ENCODE measurements around the gene IRF2BP2.

Gene IRF2BP2

DNA sequence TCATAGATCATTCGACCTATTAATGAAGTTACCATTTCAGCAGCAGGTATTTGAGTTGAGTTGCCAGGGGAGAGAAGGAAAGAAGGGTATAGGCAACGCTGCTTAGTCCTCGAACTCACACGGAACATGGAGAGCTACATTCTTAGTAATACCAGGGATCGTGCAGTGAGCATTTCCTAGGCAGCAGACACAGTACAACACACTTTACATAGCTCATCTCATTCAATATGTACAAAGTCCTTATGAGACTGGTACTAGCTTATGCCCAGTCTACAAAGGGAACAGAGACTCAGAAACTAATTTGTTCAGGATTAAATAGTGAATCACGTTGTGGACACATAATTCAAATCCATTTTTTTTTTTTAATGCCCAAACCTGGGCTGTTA lies 25.6 kb downstream of the IRF2BP2 start:
- DNase-seq (ENCODE audit: low read depth in 2 of 2): no peak

DNA sequence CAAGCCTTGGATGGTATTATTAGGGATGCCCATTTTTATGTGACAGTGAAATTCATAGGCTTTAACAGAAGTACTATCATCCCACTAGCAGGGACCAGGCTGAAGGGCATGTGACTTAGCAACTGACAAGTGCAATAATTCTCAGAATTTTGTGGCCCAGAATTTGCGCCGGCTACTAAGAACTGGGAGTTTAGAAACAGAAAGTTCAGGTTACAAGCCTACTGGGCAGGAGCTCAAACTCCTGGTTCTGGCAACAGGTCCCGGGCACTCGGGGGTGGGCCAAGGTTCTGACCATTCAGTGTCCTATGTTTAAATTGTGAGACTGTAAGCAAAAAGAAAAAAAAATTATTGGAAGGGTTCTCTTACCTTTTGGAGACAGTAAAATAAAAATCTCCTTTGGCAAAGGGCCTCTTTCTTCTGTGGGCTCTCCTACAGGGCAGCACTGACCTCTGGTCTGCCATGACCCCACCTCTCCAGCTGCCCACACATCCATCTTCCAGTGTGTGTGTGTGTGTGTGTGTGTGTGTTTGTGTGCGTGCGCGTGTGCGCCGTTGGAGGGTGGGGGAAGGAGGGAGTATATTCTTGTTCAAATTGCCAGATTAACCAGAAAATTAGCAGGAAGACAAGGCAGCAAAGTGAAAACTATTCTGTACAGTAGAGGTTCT lies 26.1 kb downstream of the IRF2BP2 start:
- no peak for DNase-seq (ENCODE audit: low read depth in 2 of 2)

DNA sequence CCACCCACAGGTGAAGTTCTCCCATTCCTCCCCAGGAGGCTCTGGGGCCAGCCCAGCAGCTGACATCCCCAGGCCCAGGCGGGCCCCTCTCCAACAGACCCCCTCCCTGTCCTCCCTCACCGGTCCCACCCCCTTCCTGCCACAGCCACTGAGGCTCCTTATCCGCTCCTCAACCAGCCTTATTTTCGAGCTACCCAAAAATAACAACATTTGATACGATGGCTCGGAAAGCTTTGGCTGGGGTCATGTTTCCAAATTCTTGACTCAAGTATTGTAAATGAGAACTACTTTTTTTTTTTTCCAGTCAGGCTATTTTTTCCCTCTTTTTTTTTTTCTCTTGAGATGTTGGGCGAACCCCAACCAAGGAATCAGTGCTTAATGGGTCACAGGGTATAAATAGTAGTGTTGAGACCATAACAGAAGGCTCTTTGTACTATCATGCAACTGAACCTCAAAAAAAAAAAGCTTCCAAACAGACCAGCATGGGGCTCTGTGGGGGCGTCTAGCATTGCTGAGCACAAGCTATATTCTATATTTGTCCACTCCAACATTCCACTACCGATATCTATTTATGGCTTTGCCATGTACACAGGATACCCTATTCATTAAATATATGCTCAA lies 27.2 kb downstream of the IRF2BP2 start:
- no peak for DNase-seq (ENCODE audit: low read depth in 2 of 2)

DNA sequence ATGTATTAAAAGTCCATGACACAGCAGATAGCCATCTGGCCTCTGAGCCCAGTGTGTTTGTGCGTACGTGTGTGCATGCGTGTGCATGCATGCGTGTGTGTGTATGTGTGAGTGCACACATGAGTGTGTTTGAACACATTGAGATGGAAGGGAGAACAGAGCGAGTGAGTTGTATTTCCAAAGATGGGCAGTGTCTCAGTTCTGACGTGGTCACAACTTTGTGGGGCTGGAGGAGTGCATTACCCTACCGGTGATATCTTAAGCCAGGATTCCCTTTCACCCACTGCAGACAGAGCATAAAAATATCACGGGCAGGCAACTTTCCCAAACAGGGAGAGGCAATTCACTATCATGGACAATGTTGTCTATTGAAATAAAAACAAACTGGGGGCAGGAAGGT lies 27.8 kb downstream of the IRF2BP2 start:
- no peak for DNase-seq (ENCODE audit: low read depth in 2 of 2)

DNA sequence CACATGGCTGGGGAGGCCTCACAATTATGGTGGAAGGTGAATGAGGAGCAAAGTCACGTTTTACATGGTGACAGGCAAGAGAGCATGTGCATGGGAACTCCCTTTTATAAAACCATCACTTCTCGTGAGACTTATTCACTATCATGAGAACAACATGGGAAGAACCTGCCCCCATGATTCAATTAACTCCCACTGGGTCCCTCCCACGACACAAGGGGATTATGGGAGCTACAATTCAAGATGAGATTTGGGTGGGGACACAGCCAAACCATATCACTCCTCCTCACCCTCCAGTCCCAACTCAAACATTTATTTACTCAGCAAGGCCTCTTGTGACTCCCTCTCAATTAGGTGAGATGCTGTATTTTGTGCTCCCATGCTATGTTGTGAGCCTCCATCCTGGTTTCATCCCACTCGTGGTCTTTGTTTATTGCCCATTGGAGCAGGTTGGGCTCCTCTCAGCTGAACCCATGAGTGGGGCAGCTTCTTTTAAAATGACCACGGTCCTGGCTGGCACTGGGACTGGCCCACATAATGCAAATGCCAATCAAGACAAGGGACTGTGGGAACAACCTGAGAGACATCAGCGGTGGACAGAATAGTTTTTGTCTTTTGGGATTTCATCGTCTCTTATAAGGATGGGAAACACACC lies 28.8 kb downstream of the IRF2BP2 start:
- DNase-seq (ENCODE audit: low read depth in 2 of 2): no peak

DNA sequence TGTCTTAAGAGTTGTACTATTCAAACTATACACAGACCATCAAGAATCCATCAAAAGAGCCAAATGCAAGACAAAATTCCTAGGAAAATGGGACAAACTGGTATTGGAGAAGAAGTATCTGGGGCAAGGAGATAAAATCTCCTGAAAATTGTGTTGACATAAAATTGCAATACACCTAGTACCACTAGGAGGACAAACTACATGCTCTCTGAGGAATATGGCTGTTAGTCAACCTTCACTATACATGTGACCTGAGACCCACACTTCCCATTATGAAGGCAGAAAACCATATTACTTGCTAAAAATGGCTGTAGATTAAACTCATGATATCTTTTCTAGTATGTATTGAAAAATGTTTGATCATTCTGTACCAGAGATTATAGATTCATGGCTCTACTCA lies 30.0 kb downstream of the IRF2BP2 start:
- DNase-seq (ENCODE audit: low read depth in 2 of 2): no peak

DNA sequence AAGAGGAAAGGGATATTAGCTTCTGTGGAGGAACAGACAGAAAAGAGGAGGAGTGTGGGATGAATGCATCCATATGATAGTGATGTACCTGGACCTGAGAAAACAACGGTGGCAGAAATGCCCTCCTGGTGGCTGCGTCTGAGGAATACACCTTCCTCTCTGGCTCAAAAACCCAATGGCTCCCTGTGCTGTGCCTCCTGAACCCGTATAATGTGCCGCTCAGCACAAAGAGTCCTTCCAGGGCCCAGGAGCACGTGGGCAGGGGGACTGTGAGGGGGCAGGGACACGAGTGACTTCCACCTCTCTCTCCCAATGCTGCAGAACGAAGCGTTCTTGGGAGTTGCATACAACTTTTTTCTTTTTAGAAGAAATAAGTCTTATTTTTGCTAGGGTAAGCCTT lies 31.2 kb downstream of the IRF2BP2 start:
- no peak for DNase-seq (ENCODE audit: low read depth in 2 of 2)

DNA sequence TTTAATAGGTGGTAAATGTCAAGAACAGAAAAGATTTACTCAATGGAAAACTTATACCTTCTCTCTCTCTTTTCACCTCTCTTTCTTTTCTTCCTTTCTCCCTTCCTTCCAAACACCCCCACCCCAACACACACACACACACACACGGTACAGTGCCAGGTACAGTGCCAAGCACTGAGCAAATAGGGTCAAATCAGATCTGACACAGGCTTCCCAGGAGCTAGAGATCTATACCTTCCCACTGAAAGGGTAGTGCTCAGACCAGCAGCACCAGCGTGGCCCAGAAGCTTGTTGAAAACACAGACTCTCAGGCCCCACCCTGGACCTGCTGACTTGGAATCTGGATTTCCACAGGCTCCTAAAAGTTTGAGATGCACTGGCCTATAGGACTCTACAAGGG lies 31.9 kb downstream of the IRF2BP2 start:
- DNase-seq (ENCODE audit: low read depth in 2 of 2): no peak

DNA sequence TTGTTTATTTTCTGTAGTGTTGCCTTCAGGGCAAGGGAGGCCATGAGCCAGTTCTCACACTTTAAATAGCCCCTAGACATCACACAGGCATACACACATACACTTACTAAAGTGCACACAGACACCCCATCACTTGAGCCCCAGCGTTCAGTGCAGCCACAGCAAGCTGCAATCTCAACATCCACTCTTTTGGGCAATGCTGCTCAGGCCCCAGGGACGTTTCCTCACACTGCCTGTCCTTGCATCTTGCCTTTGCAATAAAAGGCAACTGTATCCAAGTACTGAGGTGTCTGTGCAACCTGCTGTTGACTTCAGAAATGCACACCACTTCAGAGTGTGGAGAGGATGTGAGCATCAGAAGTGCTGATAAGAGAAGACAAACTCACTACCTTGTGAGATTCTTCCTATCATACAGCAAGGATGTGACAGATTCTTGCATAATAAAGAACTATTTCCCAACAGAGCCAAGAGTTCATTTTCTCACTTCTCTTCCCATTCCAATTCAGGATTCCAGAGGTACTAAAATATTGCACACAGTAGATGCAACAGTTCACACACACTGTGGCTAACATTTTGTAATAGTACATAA lies 36.2 kb downstream of the IRF2BP2 start:
- no peak for DNase-seq (ENCODE audit: low read depth in 2 of 2)

DNA sequence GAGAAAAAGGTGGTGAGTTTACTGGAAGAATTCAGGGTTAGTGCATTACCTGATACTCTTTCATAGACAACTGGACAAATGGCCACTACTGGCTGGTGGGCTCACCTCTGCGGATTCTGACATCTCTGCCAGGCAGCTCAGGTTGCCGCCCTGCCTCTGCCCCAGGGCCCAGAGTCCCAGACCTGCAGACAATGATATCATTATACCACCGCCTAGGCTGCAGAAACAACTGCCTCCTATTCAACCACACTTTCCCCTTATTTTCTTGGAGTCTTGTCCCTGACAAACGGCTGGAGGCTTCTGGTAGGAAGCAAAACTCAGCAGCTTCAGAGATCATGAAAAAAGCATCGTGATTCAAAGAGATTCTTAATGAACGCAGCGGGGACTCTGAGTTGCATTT lies 37.0 kb downstream of the IRF2BP2 start:
- no peak for DNase-seq (ENCODE audit: low read depth in 2 of 2)

DNA sequence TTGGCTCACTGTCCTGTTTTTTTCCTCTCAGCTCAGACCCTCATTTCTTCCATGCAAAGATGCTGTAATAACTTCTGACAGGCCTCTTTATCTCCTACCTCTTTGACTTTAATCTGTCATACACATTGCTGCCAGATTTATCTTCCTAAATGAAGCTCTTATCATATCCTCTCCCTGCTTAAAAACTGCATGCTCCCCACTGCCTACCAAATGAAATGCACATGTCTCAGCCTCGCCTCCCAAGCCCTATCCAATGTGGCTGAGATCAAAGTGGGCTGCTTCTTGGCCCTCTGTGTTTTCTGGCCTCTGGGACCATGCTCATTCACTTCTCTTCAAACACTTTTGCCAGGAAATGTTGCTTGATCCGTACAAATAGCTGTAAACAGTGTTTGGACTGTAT lies 38.3 kb downstream of the IRF2BP2 start:
- no peak for DNase-seq (ENCODE audit: low read depth in 2 of 2)

DNA sequence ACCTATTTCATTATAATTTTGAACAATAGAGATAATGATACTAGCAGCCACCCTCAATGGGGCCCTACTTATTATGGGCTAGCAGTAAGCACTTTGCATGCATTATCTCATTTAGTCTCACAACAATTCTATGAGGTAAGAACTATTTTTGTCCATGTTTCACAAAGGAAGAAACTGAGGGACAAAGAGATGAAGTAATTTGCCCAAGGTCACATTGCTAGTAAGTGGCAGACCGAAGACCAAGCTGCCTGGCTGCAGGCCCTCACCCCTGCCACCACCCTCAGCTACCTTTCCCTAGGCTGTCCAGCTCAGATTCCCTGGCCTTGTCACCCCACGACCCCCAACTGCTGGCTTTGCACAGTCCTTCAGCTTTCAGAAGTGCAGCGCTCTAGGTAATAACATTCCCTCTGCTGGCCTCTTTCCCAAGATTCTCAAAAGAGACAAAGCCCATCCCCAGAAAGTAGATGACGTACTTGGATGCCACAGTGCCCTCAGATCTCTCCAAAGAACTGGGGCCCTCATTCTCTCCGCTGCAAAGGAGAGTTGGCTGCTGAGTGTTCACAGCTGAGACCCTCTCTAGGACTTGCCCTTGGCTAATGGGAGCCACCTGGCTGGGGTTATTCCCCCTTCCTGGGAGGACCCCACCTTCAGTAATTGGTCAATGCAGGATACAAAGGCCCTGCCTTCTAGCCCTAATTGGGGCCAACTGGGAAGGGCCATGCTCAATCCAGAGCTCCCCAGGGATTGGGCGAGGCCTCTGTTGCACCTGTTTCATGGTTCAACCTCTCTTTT lies 39.5 kb downstream of the IRF2BP2 start:
- DNase-seq (ENCODE audit: low read depth in 2 of 2): no peak

DNA sequence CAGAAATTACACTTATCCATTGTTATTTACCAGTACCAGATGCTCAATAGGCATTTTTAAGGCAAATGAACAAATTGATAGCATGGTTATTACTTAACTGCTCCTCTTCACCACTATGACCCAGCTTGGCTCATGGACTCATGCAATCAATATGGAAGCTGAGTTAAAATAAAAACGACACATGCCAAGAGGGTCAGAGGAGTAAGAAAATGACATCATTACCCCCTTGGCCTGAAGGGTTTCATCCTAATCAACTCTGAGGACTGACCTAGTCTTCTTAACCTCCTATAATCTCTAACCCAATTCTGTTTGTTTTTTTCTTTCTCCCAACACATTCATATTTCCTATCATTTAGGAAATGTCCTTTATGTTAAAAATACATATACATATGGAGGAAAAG lies 41.6 kb downstream of the IRF2BP2 start:
- no peak for DNase-seq (ENCODE audit: low read depth in 2 of 2)

DNA sequence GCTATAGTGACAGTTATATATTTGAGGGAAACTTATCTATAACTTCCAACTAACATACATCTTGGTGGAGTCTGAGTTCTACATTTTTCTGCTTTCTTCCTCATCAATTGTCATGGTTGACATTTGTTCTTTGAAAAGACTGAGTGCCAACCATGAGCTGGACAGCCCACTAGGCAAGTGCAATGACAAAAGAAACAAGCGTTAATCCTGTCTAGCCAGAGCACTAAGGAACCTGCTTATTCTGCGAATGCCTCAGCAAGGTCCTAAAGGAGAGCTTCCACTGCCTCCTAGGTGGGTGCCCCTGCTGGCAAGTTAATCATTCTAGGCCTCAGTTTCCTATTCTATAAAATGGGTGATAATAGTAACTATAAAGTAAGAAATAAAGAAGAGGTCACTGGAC lies 44.8 kb downstream of the IRF2BP2 start:
- no peak for DNase-seq (ENCODE audit: low read depth in 2 of 2)

DNA sequence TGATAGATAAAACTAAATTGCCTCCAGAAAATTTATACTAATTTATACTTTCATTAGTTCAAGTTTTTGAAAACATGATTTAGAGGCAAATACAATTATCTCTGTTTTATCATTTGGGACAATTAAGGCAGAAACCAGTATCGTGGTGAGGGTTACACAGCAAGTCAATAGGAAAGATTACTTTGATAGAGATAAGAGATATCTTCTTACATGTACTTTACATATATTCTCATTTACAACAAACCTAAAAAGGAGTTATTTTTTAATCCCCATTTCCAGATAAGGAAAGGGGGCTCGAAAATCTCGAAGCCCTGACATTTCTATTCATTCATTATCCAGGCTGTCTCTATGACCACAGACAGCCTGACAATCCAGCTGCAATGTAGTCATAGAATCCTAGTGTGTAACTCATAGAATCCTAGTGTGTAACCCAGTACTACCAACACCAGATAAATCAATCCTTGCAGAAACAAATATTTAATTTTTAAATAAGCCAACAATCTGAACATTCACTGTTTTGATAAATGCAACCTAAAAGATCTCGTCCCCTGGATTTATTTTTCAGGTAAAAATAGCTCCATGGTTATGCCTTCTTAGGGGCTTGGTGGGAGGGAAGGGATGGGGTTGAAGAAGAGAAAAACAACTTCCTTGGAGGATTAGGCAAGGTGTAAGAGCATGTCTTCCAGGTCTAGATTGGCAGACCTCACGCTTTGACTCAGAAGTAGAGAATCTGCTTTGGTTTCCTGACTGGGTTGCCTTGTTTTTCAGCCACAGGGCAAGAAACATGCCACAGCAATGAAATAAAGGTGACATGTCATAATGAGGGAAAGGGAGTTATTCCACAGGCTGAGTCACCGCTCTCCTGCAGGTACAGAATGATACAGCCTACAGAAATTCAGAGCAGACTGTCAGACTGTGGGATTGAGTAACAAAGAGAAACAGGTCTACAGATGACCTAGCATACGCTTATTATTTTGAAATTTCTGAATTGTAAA lies 45.6 kb downstream of the IRF2BP2 start:
- no peak for DNase-seq (ENCODE audit: low read depth in 2 of 2)

DNA sequence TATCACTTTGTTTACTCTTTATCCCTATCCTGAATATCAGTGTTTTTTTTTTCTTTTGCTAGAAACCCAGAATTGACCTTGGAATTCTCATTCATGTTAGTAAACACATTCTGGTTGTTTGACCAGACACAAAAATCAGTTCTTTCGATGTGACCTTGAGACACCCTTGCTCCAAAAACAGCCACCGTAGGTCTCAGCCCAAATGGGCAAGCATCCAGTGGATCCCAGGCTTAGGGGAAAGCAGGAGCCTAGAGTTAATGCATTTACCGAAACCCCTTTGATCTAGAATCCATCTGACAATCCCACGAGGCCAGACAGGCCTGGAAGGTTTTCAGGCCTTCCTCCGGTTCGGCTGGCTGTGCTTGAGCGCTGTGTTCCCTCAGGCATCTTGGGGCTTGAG lies 47.6 kb downstream of the IRF2BP2 start:
- DNase-seq (ENCODE audit: low read depth in 2 of 2): no peak

DNA sequence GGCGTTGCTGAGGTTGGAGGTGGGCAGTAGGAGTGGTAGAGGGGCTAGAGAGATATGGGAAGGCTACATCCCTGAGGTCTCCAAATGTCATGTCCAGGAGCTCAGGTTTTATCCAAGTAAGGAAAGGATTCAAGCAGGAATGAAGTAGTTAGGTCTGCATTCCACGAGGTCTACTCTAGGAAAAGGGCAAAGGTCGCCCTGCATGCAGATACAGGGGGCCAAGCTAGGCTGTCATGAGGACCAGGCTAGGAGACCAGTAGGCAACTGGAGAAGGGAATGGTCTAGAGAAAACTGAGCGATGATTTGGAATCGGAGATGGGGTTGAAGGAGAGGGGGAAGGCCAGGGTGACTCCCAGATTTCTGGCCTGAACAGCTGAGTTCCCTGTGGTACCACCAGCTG lies 48.7 kb downstream of the IRF2BP2 start:
- DNase-seq (ENCODE audit: low read depth in 2 of 2): no peak

DNA sequence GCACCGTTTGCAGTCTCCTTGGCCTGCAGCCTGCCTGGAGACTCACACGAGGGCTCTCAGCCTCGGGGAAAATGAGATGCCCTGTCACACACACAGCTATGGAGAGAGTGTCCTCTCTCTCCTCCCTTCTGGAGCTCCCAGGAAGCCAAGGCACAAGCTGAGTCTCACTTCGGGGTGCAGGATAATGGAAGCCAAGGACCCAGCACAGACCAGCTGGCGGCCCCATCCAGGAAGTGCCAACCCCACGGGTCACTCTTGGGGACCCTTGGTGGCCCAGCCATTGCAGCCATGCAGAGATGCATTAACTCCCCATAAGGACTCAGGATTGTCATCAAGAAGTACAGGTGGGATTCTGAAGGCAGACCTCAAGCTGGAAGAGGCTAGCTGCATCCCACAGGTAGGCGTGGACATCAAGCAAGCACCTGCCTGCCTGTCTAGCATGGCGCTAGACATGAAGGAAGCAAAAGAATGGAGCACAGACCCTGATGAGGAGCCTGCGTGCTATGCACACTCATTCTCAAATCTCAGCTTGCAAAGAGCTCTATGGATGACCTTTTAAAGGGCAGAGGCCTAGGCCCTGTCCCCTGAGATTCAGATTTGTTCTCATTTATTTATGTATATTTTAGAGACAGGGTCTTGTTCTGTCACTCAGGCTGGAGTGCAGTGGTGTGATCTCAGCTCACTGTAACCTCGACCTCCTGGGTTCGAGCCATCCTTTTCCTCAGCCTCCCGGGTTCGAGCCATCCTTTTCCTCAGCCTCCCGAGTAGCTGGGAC lies 49.9 kb downstream of the IRF2BP2 start:
- DNase-seq (ENCODE audit: low read depth in 2 of 2): no peak

DNA sequence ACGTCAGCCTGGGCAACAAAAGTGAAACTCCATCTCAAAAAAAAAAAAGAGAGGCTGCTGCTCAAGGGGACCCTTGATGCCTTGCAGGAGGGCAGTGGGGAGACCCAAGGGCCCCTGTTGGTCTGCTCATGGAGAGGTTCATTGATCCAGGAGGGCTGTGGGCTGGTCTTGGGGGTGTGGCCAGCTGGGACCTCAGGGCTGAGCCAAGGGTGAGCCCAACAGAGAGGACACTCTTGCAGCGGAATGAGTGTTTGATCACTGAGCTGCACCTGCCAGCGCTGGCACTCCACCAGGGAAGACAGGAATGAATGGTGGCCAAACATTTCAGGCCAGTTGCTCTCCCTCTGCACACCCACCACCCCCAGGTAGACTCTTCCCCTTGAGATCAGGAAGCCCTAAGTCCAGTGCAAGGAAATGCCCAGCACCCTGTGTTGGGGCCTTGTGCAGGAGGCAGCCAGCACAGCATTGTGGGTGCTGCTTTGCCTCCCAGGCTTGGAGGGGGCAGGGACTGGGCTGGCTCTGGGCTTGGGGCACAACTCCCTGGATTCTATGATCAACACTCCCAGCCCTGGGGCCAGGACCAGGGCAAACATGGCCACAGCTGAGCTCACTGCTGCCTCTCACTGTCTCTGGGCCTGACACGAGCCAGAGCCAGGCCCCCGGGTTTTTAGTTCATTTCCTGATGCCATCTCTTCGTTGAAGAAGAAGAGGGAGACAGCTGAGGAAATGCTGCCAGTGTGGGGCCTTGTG lies 50.7 kb downstream of the IRF2BP2 start:
- no peak for DNase-seq (ENCODE audit: low read depth in 2 of 2)
